Astrocyte (in vitro differentiated cells and primary cell): ENCODE measurements around the gene TOR1AIP1.

Experiments
- EZH2 ChIP-seq: IDR thresholded peaks from 2 replicates; pipeline ENCODE4 v1.6.1; 2012; ENCODE audit warnings: mild to moderate bottlenecking, low read length, inconsistent platforms; ENCODE audit not compliant: insufficient read depth
- TF ChIP-seq, protein P1 (sequence below): IDR thresholded peaks from 2 replicates; pipeline ENCODE4 v1.5.1; 2011; ENCODE audit warnings: low read depth, mild to moderate bottlenecking, inconsistent platforms, low read length, moderate library complexity; ENCODE audit not compliant: insufficient read depth

DNA sequence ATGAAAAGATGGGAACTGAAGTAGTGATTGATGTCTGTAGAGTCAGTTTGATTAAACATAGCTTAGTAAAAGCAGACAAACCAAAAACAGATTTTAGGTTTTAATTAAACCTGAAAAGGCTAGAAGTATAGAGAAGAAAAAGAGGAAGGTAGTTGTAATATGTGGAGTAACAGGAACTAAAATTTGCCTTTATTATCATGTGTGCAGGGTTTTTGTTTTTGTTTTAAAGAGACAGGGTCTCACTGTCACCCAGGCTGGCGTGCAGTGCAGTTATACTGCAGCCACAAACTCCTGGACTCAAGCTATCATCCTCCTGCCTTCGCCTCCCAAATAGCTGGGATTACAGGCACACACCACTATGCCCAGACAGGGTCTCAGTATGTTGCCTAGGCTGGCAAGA, 6.0 kb downstream of the TOR1AIP1 start:
- TF ChIP-seq, protein P1, sequence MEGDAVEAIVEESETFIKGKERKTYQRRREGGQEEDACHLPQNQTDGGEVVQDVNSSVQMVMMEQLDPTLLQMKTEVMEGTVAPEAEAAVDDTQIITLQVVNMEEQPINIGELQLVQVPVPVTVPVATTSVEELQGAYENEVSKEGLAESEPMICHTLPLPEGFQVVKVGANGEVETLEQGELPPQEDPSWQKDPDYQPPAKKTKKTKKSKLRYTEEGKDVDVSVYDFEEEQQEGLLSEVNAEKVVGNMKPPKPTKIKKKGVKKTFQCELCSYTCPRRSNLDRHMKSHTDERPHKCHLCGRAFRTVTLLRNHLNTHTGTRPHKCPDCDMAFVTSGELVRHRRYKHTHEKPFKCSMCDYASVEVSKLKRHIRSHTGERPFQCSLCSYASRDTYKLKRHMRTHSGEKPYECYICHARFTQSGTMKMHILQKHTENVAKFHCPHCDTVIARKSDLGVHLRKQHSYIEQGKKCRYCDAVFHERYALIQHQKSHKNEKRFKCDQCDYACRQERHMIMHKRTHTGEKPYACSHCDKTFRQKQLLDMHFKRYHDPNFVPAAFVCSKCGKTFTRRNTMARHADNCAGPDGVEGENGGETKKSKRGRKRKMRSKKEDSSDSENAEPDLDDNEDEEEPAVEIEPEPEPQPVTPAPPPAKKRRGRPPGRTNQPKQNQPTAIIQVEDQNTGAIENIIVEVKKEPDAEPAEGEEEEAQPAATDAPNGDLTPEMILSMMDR: no peak
- no peak for TF ChIP-seq EZH2
